GM19099 (cell line): ENCODE measurements around the gene ANLN.

ENCODE experiments used
- POLR2A ChIP-seq: IDR thresholded peaks from 3 replicates; pipeline ENCODE4 v1.6.1; 2011; ENCODE audit warnings: low read depth; ENCODE audit not compliant: insufficient read length; ENCODE audit errors: extremely low read depth

Gene ANLN

DNA sequence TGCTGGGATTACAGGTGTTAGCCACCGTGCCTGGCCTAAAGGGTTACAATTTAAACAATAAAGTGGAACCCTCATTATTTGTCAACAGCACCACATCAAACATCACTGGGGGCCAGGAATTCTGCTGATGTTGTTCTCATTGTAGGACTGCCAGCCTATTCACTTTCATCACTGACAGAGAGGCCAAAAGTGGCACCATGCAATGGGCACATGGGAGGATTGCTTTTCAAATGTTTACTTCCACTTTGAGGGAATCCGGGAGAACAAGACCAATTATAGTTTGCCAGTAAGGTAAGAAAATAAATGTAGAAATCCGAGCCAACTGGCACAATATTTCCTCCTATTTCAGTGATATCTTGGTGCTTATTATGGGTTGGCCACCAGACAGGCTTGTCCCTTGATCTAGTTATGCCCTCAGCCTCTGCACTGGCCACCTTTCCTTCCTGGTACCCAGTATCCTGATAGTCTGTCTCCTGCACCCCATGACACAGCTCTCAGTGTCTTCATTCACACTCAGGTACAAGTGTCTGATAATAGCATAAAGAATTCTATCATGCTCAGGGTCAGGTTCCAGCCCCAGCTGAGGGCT, 82.6 kb downstream of the ANLN start:
- no peak for TF ChIP-seq POLR2A

DNA sequence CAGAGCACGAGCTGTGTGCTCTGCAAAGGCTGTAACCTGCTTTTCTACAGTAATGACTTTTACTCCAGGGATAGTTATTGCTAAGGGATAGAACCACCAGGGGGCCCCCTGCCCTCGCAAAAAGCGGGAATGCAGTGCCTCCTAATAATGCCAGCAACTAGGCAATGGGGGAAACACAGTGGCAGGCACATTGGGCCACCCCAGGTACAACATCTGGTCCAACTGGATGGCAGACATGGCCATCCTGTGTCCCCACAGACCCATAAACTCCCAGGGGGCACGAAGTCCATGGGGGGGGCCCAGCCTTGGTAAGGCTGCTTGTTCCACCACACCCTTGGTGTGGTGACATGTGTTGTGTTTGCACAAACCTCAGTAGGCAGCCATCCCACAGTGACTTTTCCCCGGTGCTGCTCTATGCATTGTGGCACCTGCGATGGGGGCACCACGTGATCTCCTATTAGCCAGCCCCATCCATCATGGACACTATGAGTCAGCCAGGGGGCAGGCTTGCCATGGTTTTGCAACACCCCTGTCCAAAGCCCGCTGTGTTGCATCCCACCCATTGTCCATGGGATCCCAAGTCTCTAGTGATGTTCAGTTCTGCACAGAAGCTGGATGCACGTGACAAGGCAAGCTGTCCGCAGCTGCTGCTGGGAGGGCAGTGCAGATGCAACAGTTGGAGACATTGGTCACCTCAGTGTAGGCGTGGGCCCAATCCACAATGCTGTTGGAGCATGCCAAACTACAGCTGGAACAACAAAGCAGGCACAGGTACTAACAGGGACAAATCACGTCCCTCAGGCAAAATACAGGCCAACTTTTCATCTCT, 84.0 kb downstream of the ANLN start:
- no peak for TF ChIP-seq POLR2A

DNA sequence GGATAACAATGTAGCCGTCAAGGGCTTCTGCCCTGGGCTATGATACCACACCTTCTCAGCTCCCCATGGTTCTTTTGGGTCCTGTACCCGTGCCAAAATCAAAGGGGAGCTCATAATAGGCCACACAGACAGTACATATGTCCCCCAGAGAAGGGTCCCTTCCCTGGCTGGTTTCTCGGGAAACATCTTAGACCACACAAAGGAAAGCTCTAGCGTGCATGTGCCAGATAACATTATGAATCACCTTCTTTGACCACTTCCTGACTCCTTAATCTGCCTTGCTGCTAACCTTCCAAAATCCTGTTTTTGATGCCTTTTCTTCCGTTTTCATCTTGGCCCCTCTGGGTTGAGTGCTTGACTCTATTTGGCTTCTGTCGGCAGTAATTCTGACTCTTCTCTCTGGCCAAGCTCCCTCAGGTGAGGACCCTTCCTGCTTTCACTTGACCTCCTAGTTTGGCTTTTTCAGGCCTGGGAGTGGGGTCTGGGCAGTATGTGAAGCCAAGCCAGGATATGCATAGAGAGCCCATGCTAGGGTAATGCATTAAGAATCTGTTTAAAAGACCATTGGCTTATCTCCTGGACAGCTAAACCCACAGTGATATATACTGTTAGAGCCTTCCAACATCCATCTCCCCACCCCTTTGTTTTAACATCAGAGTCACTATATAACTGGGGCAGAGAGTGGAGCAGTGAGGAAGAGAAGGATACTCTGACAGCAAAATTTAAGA, 84.8 kb downstream of the ANLN start:
- TF ChIP-seq POLR2A, result no peak

DNA sequence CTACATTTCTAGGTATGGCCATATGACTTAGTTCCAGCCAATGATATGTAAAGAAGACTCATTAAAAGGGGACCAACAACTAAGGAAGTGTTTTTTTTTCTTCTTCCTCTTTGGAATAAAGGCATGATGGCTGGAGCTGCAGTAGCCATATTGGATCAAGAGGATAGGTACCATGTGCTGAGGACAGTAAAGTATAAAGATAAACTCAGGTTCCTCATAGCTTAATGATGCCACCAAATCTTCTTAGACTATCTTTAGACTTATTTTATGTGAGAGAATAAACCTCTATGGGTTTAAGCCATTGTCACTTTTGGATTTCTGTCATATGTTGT, 85.3 kb downstream of the ANLN start:
- TF ChIP-seq POLR2A, result no peak

DNA sequence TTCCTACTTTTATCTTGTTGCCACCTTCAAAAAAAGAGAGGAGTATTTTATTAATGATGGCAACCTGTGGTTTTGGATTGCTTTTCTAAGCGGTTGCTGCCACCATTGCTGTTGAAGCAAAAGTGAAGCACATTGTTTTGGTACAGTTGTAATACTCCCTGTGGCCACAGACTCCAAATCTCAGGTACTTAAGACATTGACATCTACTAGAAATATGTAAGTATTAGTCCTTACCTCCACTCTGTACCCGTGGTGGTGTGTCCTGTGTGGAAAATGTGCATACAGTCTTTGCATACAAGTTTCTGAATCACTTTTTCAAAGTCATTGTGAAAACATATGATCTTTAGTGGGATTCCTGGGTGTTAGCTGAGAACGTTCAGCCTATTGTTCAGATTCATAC, 85.7 kb downstream of the ANLN start:
- TF ChIP-seq POLR2A, result no peak

DNA sequence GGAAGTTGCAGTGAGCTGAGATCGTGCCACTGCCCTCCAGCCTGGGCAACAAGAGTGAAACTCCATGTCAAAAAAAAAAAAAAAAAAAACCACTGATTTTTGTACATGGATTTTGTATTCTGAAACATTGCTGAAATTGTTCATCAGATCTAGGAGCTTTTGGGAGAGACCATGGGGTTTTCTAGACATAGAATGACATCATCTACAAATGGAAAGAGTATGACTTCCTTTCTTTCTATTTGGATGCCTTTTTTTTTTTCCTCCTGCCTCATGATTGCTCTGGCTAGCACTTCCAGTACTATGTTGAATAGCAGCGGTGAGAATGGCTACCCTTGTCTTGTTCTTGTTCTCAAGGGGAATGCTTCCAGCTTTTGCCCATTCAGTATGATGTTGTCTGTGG, 89.1 kb downstream of the ANLN start:
- no peak for TF ChIP-seq POLR2A

DNA sequence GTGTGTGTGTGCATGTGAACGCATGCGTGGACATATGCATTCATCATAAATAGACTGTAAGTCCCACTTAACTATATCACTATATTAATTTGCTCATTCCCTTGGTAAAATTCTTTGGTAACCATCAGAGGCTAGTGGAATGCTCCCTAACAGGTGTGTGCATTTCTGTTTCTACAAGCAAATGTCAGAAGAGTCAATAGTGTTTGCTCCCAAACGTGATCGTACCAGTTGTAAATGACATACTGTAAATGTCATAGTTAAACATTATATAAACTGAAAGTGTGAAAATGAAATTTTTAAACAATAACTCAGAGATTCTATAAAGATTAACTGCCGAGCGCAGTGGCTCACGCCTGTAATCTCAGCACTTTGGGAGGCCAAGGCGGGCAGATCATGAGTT, 94.6 kb downstream of the ANLN start:
- TF ChIP-seq POLR2A, result no peak

DNA sequence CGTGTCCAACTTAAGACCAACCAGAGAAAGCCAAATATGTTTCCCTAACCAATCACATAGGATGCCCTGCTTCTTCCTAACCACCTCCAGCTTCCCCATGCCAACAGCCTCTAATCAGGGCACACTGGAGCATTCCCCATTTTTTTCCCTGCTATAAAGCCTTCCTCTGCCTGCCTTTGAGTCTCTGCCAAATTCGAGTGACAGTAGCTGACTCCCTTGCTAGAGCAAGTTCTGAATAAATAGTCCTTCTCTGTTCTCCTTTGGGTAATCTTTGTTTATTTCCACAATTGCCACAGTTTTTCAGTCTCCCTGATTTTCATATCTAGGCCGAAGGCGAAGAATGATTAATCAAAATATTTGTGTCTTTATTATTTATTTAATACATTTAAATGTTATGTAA, 96.7 kb downstream of the ANLN start:
- TF ChIP-seq POLR2A, result no peak

DNA sequence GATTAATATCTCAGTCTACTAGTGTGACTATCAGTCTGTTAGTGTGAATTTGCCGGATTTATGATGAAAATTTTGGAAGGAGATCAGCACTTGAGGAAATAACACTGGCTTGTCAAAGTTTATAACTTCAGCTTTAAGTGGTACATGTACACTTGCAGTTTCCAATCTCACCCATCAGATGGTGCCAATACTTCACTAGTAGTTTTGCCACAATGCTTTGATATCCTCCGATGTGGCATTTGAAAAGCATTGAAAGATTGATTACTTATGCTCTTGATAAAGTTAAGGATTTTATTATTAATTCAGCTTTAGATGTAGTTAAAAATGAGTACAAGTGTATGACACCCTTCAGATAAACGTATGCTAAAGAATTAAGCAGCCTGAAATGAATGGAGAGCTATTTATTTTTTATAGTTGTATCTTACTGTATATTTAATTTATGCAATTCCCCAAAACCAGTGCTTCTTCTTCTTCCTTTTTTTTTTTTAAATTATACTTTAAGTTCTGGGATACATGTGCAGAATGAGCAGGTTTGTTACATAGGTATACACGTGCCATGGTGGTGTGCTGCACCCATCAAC, 98.2 kb downstream of the ANLN start:
- TF ChIP-seq POLR2A, result no peak

DNA sequence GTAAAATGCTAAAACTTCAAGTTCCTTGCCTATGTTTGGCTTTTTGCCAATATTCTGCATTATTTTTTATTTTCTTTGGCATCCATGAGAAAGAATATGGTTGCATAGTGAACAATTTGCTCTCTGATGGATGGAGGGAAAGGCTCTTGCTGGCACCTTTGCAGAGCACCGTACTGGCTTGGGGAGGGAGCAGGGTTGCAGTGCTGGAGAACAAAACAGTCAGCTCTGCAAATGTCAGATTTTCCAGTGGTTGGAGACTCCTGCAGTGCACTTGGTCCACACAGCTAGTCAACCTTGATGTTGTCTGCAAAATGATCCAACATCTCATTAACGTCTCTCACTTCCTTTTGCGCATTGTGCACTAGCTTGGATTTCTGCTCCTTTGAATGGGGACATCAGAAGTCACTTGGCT, 100.8 kb downstream of the ANLN start:
- no peak for TF ChIP-seq POLR2A

DNA sequence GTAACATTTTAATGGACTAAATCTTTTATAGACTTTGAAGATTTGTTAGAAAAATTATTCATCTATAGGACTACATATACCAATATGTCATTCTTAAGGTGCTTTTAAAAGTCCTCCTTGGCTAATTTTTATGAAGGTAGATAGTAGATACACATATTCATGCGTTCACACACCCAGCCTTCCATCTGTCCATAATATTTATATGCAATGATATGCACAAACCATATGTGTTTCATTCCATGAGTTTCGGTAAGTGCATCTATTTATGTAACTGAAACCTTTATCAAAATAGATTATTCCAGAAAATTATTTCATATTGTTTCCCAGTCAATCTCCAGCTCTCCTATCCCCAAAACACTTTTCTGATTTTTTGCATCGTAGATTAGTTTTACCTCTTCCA, 101.7 kb downstream of the ANLN start:
- TF ChIP-seq POLR2A, result no peak

DNA sequence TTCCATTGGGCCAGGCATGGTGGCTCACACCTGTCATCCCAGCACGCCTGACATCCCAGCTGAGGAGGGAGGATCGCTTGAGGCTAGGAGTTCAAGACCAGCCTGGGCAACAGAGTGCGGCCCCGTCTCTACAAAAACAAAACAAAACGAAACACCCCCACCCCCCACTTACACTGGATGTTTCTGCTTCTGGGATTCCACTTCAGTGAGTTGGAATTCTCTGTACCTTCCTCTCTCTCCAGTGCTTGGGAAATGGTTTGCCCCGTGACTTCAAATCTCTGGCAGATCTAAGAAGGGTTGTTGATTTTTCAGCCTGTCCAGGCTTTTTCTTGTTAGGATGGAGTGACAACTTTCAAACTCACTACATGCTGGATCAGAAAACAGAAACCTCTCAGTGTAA, 106.9 kb downstream of the ANLN start:
- no peak for TF ChIP-seq POLR2A

DNA sequence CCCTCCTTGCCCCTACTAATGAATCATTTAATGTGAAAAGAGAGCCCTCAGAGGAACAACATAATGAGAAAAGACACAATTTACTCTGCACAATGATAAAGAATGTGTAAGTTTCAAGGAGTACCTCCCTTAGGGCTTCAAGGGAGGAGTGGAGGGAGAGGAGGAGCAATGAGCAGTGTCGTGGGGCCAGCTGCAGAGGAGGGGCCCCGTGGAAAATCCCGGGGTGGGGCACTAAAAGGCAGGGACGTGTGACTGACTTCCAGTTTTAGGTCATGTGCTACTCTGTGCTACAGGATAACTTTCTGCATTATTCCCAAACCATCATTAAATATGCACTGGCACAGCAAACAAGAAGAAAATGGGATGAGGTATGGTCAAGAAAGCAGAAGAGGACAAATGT, 108.1 kb downstream of the ANLN start:
- no peak for TF ChIP-seq POLR2A
